HG03175 (cell line): ENCODE data around the gene TSPEAR.
"Not testable (repeated sequence)": the region's sequence is repeated elsewhere in the genome, so short reads cannot be mapped to it uniquely, and the experiment has no call there.

Experiments used
- ATAC-seq: cut with Tn5 transposase; IDR thresholded peaks from one replicate; pipeline ENCODE4 v1.9.1; 2021; ENCODE audit warnings: mild to moderate bottlenecking, moderate library complexity; ENCODE audit not compliant: unreplicated experiment

TSPEAR gene

DNA sequence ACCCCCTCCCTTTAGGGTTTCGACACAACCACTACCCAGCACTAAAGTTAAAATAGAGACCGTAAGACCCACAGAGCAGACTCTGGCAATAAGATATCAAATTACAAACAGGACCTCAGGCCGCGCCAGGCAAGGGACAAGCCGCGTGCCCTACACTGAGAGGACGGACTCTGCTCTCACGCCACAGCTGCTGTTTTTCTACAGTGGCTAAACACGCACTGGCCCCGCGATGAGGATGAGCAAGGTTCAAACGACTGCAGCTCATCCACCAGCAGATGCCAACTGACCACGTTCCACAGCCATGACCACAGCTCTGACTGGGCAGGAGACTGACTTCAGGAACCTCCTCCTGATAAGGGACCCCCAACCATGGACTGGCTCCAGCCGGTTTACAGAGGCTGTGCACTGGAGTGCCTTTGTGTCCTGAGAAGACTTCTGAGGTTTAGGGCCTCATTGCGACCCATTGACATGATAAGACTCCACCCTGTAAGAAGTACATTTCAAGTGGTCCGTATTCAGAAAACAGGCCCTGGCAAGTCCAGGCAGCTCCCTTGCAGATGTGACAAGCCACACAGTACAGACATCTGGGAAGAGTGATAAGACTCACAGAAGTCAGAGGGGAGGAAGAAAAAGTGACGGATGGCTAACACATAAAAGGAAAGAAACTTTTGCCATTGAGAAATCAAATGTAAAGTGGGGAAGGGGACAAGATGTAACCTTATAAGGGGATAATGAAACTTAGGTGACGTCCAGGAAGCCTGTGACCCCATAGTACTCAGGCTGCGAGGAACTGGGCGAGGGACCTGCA lies 117.6 kb downstream of the TSPEAR start:
- ATAC-seq = no peak

- no peak for ATAC-seq
Measured at GRCh38 chr21:44592446-44593311, 118.7 kb downstream of the TSPEAR start, which contains the start of gene KRTAP10-6. KRTAP10-6 (minus strand) TSS chr21:44592505; CDS start chr21:44592484, 21 bp downstream.

- not testable (repeated sequence) for ATAC-seq
Measured at GRCh38 chr21:44591801-44592130, 119.6 kb downstream of the TSPEAR start.

- ATAC-seq = not testable (repeated sequence)
Measured at GRCh38 chr21:44590897-44591800, 120.2 kb downstream of the TSPEAR start.

- no peak for ATAC-seq
Measured at GRCh38 chr21:44590311-44590721, 121.1 kb downstream of the TSPEAR start.

- ATAC-seq = no peak
Measured at GRCh38 chr21:44589586-44590305, 121.6 kb downstream of the TSPEAR start.

- no peak for ATAC-seq
Measured at GRCh38 chr21:44589094-44589493, 122.3 kb downstream of the TSPEAR start.

- ATAC-seq = no peak
Measured at GRCh38 chr21:44585892-44586291, 125.5 kb downstream of the TSPEAR start.

DNA sequence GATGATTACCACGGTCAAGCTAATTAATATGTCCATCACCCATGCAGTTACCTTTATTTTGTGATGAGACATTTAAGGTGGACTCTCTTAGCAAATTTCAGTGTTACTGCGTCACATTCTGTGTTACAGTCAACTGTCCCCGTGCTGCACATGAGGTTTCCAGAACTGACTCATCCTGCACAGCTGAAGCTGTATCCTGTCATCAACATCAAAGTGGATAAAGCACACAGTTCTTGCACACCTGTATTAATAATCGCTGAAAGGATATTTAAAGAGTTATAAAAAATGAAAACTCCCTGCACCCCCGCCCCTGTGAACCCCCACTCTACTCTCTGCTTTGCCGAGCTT lies 127.6 kb downstream of the TSPEAR start:
- no peak for ATAC-seq

DNA sequence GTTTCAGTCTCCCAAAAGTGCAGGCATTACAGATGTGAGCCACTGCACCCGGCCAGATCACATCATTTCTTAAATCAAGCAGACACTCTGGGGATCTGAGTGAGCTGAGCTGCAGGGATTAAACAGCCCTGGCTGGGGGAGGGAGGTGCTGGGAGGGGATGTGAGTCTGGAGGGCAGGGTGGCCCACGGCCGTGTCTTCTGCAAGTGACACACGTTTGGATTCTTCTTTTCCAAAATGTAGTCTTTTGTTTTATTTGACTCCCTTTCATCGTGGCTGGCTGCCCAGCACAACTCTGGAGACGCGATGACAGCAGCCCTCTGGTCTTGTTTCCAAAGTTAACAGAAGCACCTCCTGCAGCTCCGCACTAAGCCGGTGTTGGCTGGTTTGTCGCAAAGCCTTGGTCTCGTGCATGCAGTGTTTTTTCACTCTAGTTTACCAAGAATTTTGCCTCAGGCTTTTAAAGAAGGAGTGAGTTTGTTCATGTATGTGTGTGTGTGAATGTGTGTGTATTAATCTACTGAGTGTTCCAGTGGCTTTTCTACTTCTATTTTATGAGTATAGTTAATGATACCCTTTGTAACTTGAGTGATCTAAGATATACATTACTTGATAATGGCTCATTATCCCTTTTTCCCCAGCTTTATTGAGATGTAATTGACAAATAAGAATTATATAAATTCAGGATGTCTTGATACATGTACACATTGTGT lies 128.1 kb downstream of the TSPEAR start:
- no peak for ATAC-seq

- no peak for ATAC-seq
Measured at GRCh38 chr21:44582055-44582454, 129.3 kb downstream of the TSPEAR start.

- ATAC-seq = no peak
Measured at GRCh38 chr21:44581158-44581557, 130.2 kb downstream of the TSPEAR start.

DNA sequence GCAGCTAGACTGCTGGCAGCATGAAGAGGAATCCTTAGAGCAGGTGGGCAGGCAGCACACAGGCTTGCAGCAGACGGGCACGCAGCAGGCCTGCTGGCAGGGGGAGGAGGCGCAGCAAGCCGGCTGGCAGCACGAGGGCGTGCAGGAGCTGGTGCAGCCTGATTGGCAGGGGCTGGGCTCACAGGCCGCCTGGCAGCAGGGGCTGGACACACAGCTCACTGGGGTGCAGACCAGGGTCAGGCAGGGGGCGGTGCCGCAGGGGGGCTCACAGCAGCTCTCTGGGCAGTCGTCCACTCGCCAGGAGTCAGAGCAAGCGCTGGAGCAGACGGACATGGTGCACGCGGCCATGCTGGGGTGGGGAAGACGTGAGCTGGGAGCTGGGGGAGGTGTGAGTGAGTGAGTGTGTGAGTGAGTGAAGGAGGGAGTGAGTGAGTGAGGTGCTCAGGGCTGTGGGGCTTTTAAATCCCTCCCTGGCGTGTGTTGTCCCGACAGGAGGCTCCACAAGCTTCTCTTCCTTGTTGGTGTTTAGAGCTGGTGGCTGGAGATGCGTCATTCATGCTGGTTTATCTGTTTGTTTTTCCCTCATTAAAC lies 131.0 kb downstream of the TSPEAR start, which contains the start of gene KRTAP10-5:
TSS of gene KRTAP10-5 (minus strand) at position 374 of the 591 bp plus-strand sequence. CDS start at position 348, 26 bp downstream.
- not testable (repeated sequence) for ATAC-seq

- no peak for ATAC-seq
Measured at GRCh38 chr21:44579833-44580144, 131.6 kb downstream of the TSPEAR start.

- ATAC-seq = no peak
Measured at GRCh38 chr21:44579056-44579832, 132.1 kb downstream of the TSPEAR start.

- no peak for ATAC-seq
Measured at GRCh38 chr21:44578371-44579055, 132.9 kb downstream of the TSPEAR start.

DNA sequence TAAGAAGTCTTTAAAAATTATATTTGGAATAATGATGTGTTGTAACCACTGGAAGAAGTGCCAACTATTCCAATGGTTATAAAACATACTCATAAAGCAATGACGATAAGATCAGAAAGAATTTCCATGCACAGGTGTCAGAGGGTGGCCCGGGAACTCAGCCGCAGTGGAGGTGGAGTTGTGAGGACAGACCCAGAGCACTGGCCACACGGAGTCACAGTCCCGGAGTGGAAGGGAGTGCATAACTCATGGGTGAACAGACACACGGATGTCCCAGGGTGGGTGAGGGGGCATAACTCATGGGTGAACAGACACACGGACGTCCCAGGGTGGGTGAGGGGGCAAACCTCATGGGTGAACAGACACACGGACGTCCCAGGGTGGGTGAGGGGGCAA lies 135.3 kb downstream of the TSPEAR start:
- ATAC-seq = no peak
